HG03342 (cell line): ENCODE measurements around the gene ELFN2.
"Not testable (repeated sequence)": the region's sequence is repeated elsewhere in the genome, so short reads cannot be mapped to it uniquely, and the experiment has no call there.

Experiments used
- ATAC-seq: cut with Tn5 transposase; IDR thresholded peaks from one replicate; pipeline ENCODE4 v1.9.1; 2021; ENCODE audit warnings: mild to moderate bottlenecking, moderate library complexity; ENCODE audit not compliant: unreplicated experiment

Gene ELFN2

GRCh38 chr22:37427135-37427710 lies at the start of gene ELFN2:
TSS of gene ELFN2 (minus strand) at chr22:37427479. CDS start at chr22:37375534, 51,945 bp downstream.
- no peak for ATAC-seq

GRCh38 chr22:37476389-37477329 lies 49.4 kb upstream of the ELFN2 start:
- ATAC-seq, result no peak

GRCh38 chr22:37474447-37475090 lies 47.3 kb upstream of the ELFN2 start:
- no peak for ATAC-seq

- no peak for ATAC-seq
Measured at GRCh38 chr22:37473437-37473946, 46.2 kb upstream of the ELFN2 start.

GRCh38 chr22:37472418-37473006 lies 45.2 kb upstream of the ELFN2 start:
- no peak for ATAC-seq

GRCh38 chr22:37471727-37472417 lies 44.6 kb upstream of the ELFN2 start:
- no peak for ATAC-seq

GRCh38 chr22:37470087-37470445 lies 42.8 kb upstream of the ELFN2 start:
- no peak for ATAC-seq

- no peak for ATAC-seq
Measured at GRCh38 chr22:37469416-37470086, 42.3 kb upstream of the ELFN2 start.

GRCh38 chr22:37468201-37468695 lies 41.0 kb upstream of the ELFN2 start:
- ATAC-seq, result not testable (repeated sequence)

- ATAC-seq, result no peak
Measured at GRCh38 chr22:37467391-37467955, 40.2 kb upstream of the ELFN2 start.

- peak; percentile 49 for ATAC-seq
Measured at GRCh38 chr22:37464181-37464580, 36.9 kb upstream of the ELFN2 start.

- no peak for ATAC-seq
Measured at GRCh38 chr22:37462983-37463382, 35.7 kb upstream of the ELFN2 start.

GRCh38 chr22:37462436-37462835 lies 35.2 kb upstream of the ELFN2 start:
- ATAC-seq, result no peak

- ATAC-seq, result no peak
Measured at GRCh38 chr22:37461961-37462360, 34.7 kb upstream of the ELFN2 start.

- ATAC-seq, result no peak
Measured at GRCh38 chr22:37460684-37461083, 33.4 kb upstream of the ELFN2 start.

GRCh38 chr22:37459206-37459605 lies 31.9 kb upstream of the ELFN2 start:
- no peak for ATAC-seq

GRCh38 chr22:37457093-37457893 lies 30.0 kb upstream of the ELFN2 start:
- no peak for ATAC-seq

- no peak for ATAC-seq
Measured at GRCh38 chr22:37456346-37456745, 29.1 kb upstream of the ELFN2 start.

GRCh38 chr22:37455896-37456295 lies 28.6 kb upstream of the ELFN2 start:
- ATAC-seq, result no peak
